CD4-positive, alpha-beta T cell (primary cell): Measurements from ENCODE around the gene POP4. TPM values are rescaled to one million over a fixed set of nuclear protein-coding genes. Genes with fewer than 3 reads are reported as not detected.

Experiments
- total RNA-seq, 174 experiments: library from RNA in 2 of 174; stranded (reverse) in 2 of 174; gene quantifications; one replicate each; pipeline ENCODE4 v1.2.3 and lab custom pipeline; 2021 to 2026

Gene POP4
- total RNA-seq, 2 experiments from 2014 or later = 40.5 to 42.0 TPM

Other genes with a start within 250 kb of the POP4 start
- not detected for gene VSTM2B, start 80.3 kb upstream of the POP4 start, total RNA-seq
- 10 to 100 TPM; 37.5 to 41.0 TPM for gene PLEKHF1, start 59.2 kb downstream of the POP4 start, total RNA-seq
- gene C19orf12, start 109.0 kb downstream of the POP4 start, total RNA-seq = 1 to 10 TPM; 7.7 TPM
- 1 to 10 TPM; 4.9 to 5.6 TPM for gene CCNE1, start 205.7 kb downstream of the POP4 start, total RNA-seq